H54 (cell line): ENCODE data around the gene TAF15.
A peak's percentile ranks its signal among the peaks of the same experiment; 100 is the strongest.

Source experiments
- DNase-seq: peaks from one replicate; pipeline ENCODE4 v3.0.0; 2011; ENCODE audit warnings: low spot score, mixed read lengths; ENCODE audit not compliant: insufficient read length
- FAIRE-seq: peaks from 3 replicates; lab custom pipeline; 2011; peaks lifted over from hg19 to GRCh38; lab: Jason Lieb, UNC
- POLR2A ChIP-seq: IDR thresholded peaks from 2 replicates; pipeline ENCODE4 v1.6.1; 2011; ENCODE audit warnings: low read depth, mild to moderate bottlenecking, low read length

TAF15 gene

DNA sequence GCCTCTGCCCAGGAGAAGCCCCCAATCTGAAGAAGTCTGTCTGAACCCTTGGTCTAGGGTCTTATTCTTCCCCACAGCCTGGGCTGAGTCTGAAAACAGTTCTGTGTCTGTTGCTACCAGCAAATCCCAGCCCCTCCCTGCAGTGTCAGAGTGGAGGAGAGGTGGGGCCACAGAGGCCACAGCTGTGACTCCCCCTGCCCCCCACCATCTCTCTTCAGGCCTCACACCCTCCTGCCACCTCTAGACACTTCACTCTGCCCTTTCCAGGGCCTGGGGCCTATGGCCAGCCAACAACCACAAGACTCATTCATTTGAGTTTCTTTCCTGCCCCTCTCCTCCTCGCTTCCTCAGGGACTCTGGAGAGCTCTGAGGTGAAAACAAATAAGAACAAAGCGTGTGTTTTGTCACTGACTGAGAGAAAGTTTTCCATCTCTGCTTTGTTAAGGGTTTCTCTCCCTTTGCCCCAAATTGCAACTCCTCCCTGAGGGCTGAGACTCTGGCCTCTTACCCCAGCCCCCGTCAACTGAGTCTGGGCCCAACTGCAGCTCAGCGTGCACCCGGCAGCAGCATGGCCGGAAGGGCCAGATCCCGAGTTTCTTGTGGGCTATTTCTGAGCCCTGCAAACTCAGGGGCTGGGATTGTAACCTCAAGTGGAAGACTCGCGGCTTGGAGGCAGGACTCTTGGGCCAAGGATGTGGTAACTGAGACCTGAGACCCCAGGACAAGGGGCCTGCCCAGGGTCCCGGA, 35.4 kb upstream of the TAF15 start:
- no peak for TF ChIP-seq POLR2A
- no peak for FAIRE-seq
- DNase-seq: no peak

DNA sequence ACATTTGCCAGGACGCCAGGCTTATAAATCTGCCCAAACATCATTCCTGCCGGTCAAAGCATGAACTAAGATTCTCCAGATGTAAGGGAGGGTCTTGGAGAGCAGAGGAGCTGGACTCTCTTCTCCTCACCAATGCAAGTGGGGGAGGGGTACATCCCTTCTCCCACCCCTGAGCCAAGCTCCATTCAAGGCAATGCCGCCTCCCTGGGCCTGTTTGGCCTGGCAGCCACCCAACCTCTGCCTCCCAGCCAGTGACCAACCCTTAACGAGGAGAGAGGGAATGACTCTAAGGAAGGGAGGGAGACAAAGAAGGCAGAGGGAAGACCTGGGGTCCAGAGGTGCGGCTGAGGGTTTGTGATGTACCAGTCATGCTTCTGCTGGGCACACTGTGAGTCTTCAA, 34.8 kb upstream of the TAF15 start:
- no peak for DNase-seq
- TF ChIP-seq POLR2A: no peak
- no peak for FAIRE-seq

DNA sequence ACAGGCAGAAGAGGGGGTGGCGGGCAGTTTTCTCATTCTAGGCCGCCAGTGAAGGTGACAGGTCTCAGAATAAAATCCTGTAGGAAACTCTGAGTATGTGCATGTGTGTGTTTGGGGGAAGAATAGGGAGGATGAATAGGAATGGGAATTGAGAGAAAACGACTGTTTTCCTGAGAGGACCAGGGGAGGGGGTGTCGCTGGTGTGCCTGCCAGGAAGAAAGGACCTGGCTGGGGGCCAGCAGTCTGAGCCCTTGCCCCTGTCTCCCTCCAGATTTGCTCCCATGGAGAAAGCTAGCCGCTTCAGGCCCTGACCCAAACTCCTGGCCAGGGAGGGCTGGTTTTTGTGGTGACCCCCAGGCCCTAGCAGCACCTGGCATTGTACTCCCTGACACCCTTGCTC, 34.2 kb upstream of the TAF15 start:
- FAIRE-seq (no peak), DNase-seq (no peak)
- TF ChIP-seq POLR2A: no peak

DNA sequence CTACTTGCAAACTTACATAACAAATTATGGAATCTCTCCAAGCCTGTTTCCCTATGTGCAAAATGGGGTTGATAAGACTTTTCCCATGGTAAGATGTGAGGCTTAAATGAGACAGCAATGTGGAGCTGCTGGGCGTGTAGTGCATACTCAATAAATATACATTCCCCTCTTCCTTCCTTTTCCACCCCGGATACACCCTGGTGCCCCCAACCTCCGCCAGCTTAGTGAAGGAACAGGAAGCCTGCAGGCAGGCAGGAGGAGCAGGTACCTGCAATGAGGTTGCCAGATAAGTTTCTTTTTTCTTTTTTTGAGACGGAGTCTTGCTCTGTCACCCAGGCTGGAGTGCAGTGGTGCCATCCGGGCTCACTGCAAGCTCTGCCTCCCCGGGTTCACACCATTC, 33.7 kb upstream of the TAF15 start:
- FAIRE-seq: no peak
- no peak for TF ChIP-seq POLR2A
- DNase-seq: no peak

DNA sequence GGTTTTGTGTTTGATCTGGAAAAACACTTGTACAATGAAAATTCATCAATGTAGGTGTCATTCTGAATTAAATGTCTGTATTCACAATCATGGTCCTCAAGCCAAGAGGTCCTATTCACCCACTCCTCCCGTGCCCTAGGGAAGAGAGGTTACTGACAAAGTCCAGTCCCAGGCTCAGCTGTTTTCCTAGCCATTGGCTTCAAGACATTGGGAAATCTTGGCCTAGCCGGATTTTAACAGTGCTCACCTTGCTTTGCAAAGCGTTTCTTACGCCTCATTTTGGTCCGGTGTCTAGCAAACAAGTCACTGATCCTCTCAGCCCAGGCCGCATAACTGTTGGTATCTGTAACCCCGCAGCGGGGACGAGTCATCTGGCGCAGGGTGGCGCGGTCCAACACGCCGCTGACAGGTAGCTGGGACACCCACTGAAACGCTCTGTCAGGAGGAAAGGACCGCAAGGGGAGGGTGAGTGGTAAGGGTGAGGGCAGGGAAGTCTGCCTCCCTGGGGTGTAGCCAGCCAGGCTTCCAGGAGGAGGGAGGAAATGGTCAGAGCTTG, 30.6 kb upstream of the TAF15 start:
- FAIRE-seq: no peak
- no peak for TF ChIP-seq POLR2A

DNA sequence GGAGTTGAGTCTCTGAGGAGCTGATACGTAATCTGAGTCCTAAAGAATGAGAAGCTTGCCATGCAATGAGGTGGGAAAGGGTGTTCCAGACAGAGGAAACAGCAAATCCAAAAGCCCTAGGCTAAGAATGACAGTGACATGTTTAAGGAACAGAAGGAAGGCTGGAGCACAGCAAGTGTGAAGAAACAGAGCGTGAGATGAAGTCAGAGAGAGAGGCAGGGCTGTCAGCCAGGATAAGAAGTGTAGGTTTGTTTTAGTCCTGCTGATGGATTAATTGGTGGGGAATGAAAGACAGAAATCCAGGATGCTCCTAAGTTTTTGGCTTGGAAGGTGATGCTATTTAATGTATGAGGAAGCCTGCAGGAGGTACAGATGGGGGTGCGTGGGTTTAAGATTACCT, 28.3 kb upstream of the TAF15 start:
- FAIRE-seq: no peak
- no peak for DNase-seq
- TF ChIP-seq POLR2A: no peak

More for the DNA sequence above, 30.6 kb upstream of the TAF15 start:
- DNase-seq: no peak

DNA sequence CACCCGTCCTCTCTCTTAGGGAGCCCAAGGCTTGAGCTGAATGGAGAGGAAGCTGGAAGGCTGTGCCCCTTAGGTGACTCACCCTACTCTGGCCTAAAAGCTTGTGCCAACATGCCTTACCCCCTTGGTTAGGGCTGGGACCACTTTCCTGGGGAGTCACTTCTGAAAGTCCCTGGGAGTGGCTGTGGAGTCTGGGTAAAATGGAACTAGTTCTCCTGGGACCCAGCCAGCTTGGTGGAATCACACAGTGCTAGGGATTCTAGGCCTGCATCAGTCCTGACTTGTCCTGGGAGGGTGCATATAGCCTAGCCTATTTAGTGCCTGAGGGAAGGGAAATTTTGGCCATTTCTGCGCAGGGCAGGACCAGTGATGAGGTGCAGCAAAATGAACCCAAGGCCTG, 24.4 kb upstream of the TAF15 start:
- FAIRE-seq (no peak), DNase-seq (no peak)
- TF ChIP-seq POLR2A: no peak

DNA sequence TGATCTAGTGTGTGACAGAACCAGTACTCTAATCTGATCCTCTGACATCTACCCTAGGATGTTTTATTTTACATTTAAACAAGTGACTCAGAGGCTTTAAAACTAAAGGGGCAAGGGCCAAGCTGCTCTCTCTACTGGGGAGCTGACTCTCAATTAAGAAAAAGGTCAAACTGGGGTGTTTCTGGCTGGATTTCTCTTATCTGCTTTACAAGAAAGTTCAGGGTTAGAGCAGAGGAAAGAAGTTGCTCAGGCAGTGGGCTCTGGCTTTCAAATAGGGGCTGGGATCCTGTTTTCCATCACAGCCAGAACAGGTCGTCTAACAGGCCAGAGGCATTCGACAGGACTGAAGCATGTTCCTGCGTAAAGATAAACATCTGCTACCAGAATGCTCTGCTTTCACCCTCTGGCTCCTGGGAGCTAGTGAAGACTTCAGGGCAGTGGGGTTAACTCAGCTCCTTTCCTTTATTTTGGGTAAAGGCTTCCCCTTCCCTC, 22.3 kb upstream of the TAF15 start:
- DNase-seq (no peak), FAIRE-seq (no peak)
- TF ChIP-seq POLR2A: no peak

DNA sequence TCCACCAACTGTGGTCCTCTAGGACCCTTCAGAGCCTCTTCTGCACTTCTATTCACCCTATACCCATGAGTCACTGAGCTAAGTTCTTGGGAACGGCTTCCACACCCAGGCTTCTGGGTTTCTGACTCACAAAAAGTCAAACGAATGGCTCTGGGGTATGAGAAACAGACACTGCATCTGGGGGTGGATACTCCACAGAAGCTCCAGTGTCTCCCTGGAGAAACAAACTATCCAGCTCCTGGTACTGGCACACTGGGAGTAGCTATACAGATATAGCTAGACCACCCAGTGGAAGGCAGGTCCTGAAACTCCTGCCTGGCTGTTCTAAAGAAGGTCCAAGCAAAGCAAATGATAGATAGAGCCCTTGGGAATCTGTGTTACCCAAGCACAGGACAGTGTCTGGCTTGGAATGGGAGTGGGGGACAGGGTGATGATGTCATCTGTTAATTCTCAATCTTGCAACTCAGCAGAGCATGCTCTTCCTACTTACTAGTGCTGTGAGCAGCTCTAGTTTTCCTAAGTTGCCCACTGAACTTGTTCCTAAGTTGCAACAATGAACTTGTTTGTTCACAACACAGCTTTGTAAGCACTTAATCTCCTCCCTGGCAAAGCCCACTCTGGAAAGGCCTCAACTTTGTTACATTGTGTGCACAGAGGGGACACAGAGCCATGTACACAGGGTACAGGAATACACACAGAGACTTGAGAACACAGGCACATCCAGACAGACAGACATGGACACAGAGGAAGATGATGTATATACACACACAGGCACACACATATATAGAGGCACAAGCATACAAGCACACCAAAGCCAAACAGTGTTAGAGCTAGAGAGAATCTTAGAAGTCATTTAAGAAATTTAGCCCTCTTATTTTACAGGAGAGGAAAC, 20.6 kb upstream of the TAF15 start:
- DNase-seq: peak; percentile 82
- TF ChIP-seq POLR2A: no peak
- FAIRE-seq: no peak

DNA sequence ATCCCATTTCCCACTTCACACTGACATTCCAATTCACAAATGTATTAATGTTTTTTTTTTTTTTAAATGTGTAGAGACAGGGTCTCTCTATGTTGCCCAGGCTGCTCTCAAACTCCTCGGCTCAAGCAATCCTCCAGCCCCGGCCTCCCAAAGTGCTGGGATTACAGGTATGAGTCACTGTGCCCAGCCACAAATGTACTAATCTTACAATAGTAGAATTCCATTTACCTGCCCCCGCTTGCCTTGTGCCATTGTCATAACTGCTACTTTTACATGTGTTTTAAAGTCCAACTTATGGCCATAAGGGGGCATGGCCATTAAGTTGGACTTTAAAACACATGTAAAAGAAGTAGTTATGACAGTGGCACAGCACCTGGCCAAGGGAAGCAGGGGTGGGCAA, 18.4 kb upstream of the TAF15 start:
- FAIRE-seq (no peak), DNase-seq (no peak)
- TF ChIP-seq POLR2A: no peak

DNA sequence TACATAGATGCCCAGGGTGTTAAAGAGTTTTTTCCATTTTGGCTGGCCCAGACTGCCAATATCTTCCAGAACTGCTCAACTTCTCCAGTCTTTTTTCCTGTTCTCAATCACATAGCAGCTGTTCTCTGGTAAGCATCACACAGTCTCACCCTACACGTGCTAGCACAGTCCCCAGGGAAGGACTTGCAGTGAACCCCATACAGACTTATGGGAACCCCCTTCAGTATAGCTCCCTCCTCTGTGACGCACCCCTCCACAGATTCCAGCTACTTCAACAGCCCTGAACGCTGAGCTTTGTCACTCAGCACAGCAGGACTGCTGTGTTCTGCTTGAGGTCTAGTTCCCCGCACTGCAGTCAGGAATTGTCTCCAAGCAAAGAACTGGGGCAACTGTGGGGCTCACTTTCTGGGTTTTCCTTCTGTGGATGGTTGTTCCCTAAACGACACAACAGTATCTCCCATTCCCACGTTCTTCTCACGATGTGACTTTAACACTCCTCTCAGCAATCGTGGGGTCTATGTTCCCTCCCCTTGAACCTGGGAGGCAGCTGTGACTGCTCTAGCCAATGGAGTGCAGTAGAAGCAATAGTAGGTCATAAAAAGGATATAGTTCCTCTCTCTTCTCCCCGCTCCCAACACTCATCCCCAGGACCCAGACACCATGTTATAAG, 17.5 kb upstream of the TAF15 start:
- DNase-seq: no peak
- no peak for TF ChIP-seq POLR2A
- no peak for FAIRE-seq

DNA sequence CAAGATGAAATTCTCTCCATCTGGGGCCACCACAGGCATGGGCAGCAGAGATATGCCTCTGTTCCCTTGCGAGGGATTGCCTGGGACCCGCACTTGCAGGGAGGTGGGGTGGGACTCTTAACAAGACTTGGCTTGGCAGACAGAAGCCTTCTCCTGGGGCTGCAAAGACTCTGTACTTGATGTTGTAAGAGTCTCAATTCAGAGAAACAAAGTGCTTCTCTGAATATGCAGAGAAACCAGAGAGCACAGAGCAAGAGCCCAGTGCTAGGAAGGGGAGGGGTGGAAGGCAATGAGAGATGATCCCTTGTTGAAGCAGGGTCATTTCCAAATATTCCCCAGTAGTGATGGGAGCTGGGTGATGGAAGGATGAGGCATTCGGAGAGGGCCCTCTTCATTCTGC, 16.0 kb upstream of the TAF15 start:
- DNase-seq: no peak
- TF ChIP-seq POLR2A: no peak
- no peak for FAIRE-seq

DNA sequence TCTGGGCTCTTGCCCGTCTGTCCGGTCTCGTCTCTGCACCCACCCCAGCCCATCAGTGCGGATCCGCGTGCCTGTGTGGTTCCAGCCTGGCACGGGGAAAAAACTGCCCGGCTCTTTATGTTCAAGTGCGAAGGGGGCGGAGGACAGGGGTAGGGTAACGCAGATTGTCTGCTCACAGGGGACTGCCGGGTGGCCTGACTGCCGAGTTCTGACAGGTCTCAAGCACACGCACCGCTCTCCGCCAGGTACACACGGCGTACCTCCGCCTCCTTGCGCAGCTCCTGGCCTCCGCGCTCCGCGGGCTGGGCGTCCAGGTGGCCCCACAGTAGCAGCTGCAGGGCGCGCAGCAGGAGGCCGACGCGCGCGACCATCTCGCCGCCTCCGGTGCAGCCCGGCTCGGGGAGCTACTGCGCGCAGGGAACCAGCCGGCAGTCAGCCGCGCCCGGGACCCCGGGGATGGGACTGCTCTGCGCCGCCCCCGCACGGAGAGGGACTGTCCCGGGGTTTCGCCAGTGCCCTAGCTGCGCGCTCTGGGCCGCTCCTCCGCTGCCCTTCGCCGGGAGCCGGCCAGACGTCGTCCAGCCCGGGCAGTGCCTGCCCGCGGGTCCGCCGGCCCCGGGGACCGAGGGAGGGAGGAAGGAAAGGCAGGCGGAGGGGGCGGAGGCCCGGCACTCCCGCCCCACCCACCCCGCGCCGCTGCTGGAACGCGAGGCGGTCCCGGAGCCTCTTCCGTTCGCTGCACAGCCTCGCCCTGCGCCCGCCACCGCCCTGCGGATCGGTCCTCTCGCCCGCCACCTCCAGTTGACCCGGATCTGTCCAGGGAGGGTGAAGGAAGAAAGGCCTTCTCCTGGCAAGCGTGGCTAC, 14.0 kb upstream of the TAF15 start, which contains the start of gene MMP28:
TSS of gene MMP28 (minus strand) at position 635 of the 864 bp plus-strand sequence. CDS start at position 371, 264 bp downstream.
- FAIRE-seq: no peak
- 0 out of 2 replicates have a peak, but pooled peaks have one; percentile 1 for TF ChIP-seq POLR2A
- peak; percentile 42 for DNase-seq
